SK-N-MC (cell line): ENCODE data around the gene ADAMTS17.

Experiments used
- DNase-seq: peaks from one replicate; pipeline ENCODE4 v3.0.0-alpha.2; 2011; ENCODE audit warnings: low read depth, low spot score
- H3K27ac ChIP-seq: fragments of 200-600 bp; sonication (generic); 2 replicates; pipeline ENCODE4 v1.5.1; 2016; ENCODE audit warnings: mixed run types
- H3K36me3 ChIP-seq: fragments of 200-600 bp; sonication (generic); 2 replicates; pipeline ENCODE4 v1.6.1; 2017; ENCODE audit warnings: antibody characterized with exemption, low read length, mixed read lengths; ENCODE audit not compliant: insufficient read depth
- H3K4me3 ChIP-seq: fragments of 200-600 bp; sonication (generic); 2 replicates; pipeline ENCODE4 v1.5.1; 2016
- H3K9ac ChIP-seq: fragments of 200-600 bp; sonication (generic); 2 replicates; pipeline ENCODE4 v1.8.0; 2017; ENCODE audit warnings: mixed run types, mixed read lengths; ENCODE audit not compliant: insufficient read length
- H3K9me3 ChIP-seq: fragments of 200-600 bp; sonication (generic); 2 replicates; pipeline ENCODE4 v1.6.1; 2017; ENCODE audit warnings: low read depth, mild to moderate bottlenecking, antibody characterized with exemption, low read length, moderate library complexity, mixed read lengths
- EZH2 ChIP-seq: fragments of 200-600 bp; sonication (generic); IDR thresholded peaks from one replicate; pipeline ENCODE4 v1.6.1; 2017; ENCODE audit warnings: antibody characterized with exemption
- FOXP2 ChIP-seq: optimal IDR thresholded peaks from 2 replicates; pipeline ENCODE3; 2011; ENCODE audit warnings: mild to moderate bottlenecking, moderate library complexity; ENCODE audit not compliant: insufficient read depth; ENCODE audit errors: extremely low read length, control extremely low read depth
- POLR2AphosphoS5 ChIP-seq: IDR thresholded peaks from 2 replicates; pipeline ENCODE4 v1.6.1; 2012; ENCODE audit warnings: mild to moderate bottlenecking, low read depth, low read length, borderline replicate concordance

ADAMTS17 gene

GRCh38 chr15:100309109-100310040 lies 32.4 kb downstream of the ADAMTS17 start:
- Histone ChIP-seq H3K9ac (no peak overlapping the region), H3K36me3 (no peaks in the 10 kb centered on the region), H3K4me3 (no peak overlapping the region), H3K27ac (no peak overlapping the region), H3K9me3 (no peaks in the 10 kb centered on the region)
- no peak for TF ChIP-seq EZH2
- no peak for TF ChIP-seq FOXP2
- no peak for TF ChIP-seq POLR2AphosphoS5
- DNase-seq: no peak

GRCh38 chr15:100308608-100309007 lies 33.2 kb downstream of the ADAMTS17 start:
- no peak for DNase-seq
- TF ChIP-seq FOXP2 (no peak), POLR2AphosphoS5 (no peak), EZH2 (no peak)

GRCh38 chr15:100308213-100308600 lies 33.6 kb downstream of the ADAMTS17 start:
- H3K27ac ChIP-seq: no peak overlapping the region
- no peak overlapping the region for H3K9ac ChIP-seq
- no peaks in the 10 kb centered on the region for H3K9me3 ChIP-seq
- no peak for TF ChIP-seq EZH2
- no peak for TF ChIP-seq POLR2AphosphoS5
- TF ChIP-seq FOXP2: no peak
- H3K4me3 ChIP-seq: no peak overlapping the region
- H3K36me3 ChIP-seq: no peaks in the 10 kb centered on the region
- no peak for DNase-seq

More at GRCh38 chr15:100308608-100309007, 33.2 kb downstream of the ADAMTS17 start:
- Histone ChIP-seq H3K9me3 (no peaks in the 10 kb centered on the region), H3K4me3 (no peak overlapping the region), H3K36me3 (no peaks in the 10 kb centered on the region), H3K9ac (no peak overlapping the region), H3K27ac (no peak overlapping the region)

- no peak overlapping the region for H3K4me3 ChIP-seq
These were observed 34.2 kb downstream of the ADAMTS17 start for GRCh38 chr15:100307241-100308212.

GRCh38 chr15:100306098-100306497 lies 35.7 kb downstream of the ADAMTS17 start:
- TF ChIP-seq EZH2: no peak
- no peak for TF ChIP-seq FOXP2
- no peak for TF ChIP-seq POLR2AphosphoS5
- Histone ChIP-seq H3K36me3 (no peaks in the 10 kb centered on the region), H3K9me3 (no peaks in the 10 kb centered on the region), H3K9ac (no peak overlapping the region), H3K4me3 (no peak overlapping the region), H3K27ac (no peak overlapping the region)
- DNase-seq: no peak

More at GRCh38 chr15:100307241-100308212, 34.2 kb downstream of the ADAMTS17 start:
- TF ChIP-seq EZH2: no peak
- TF ChIP-seq FOXP2: no peak
- no peak for TF ChIP-seq POLR2AphosphoS5
- no peak overlapping the region for H3K9ac ChIP-seq
- H3K9me3 ChIP-seq: no peaks in the 10 kb centered on the region
- DNase-seq: no peak
- no peaks in the 10 kb centered on the region for H3K36me3 ChIP-seq
- H3K27ac ChIP-seq: no peak overlapping the region

- DNase-seq: no peak
- H3K4me3 ChIP-seq: no peak overlapping the region
These were observed 39.8 kb downstream of the ADAMTS17 start for GRCh38 chr15:100301910-100302431.

GRCh38 chr15:100298257-100298656 lies 43.5 kb downstream of the ADAMTS17 start:
- no peak overlapping the region for H3K4me3 ChIP-seq
- H3K9me3 ChIP-seq: no peaks in the 10 kb centered on the region
- H3K27ac ChIP-seq: no peak overlapping the region
- no peak for DNase-seq
- no peaks in the 10 kb centered on the region for H3K36me3 ChIP-seq
- TF ChIP-seq EZH2 (no peak), FOXP2 (no peak), POLR2AphosphoS5 (no peak)
- no peak overlapping the region for H3K9ac ChIP-seq

More at GRCh38 chr15:100301910-100302431, 39.8 kb downstream of the ADAMTS17 start:
- TF ChIP-seq POLR2AphosphoS5 (no peak), FOXP2 (no peak), EZH2 (no peak)
- H3K9ac ChIP-seq: no peak overlapping the region
- no peaks in the 10 kb centered on the region for H3K36me3 ChIP-seq
- H3K27ac ChIP-seq: no peak overlapping the region
- H3K9me3 ChIP-seq: no peaks in the 10 kb centered on the region
